ENCODE results near the gene VAV1. TPM values are rescaled to one million over a fixed set of nuclear protein-coding genes. Genes with fewer than 3 reads are reported as not detected.

VAV1 gene
- total RNA-seq, 2 donors from 2014 or later, result 7.6 to 12.2 TPM

DNA sequence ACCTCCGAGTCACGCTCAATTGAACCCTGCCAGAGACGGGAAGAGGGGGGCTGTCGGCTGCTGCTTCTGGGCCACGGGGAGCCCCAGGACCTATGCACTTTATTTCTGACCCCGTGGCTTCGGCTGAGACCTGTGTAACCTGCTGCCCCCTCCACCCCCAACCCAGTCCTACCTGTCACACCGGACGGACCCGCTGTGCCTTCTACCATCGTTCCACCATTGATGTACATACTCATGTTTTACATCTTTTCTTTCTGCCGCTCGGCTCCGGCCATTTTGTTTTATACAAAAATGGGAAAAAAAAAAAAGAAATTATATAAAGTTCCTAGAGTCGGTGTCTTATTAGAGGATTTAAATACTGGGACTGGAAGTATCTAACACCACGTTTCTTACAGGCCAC lies 21.3 kb upstream of the VAV1 start:
- Histone ChIP-seq H3K27ac (no peak overlapping the region), H3K36me3 (peaks cover 53% of the 10 kb centered on the region), H3K4me3 (no peak overlapping the region), H3K27me3 (replicated peaks; ENCODE audit: insufficient read depth) (no peaks in the 10 kb centered on the region), H3K4me1 (ENCODE audit: control insufficient read depth in 1 of 2, low read depth in 2 of 2) (peaks cover 4 to 13% of the 10 kb centered on the region in 2 donors), H3K9me3 (no peaks in the 10 kb centered on the region)
- no peak for ATAC-seq (ENCODE audit: insufficient number of reproducible peaks, low FRiP score, low read depth)
- TF ChIP-seq, protein P1, sequence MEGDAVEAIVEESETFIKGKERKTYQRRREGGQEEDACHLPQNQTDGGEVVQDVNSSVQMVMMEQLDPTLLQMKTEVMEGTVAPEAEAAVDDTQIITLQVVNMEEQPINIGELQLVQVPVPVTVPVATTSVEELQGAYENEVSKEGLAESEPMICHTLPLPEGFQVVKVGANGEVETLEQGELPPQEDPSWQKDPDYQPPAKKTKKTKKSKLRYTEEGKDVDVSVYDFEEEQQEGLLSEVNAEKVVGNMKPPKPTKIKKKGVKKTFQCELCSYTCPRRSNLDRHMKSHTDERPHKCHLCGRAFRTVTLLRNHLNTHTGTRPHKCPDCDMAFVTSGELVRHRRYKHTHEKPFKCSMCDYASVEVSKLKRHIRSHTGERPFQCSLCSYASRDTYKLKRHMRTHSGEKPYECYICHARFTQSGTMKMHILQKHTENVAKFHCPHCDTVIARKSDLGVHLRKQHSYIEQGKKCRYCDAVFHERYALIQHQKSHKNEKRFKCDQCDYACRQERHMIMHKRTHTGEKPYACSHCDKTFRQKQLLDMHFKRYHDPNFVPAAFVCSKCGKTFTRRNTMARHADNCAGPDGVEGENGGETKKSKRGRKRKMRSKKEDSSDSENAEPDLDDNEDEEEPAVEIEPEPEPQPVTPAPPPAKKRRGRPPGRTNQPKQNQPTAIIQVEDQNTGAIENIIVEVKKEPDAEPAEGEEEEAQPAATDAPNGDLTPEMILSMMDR (IDR thresholded peaks at IDR 0.05), result no peak
- DNase-seq (ENCODE audit: low spot score), result no peak

DNA sequence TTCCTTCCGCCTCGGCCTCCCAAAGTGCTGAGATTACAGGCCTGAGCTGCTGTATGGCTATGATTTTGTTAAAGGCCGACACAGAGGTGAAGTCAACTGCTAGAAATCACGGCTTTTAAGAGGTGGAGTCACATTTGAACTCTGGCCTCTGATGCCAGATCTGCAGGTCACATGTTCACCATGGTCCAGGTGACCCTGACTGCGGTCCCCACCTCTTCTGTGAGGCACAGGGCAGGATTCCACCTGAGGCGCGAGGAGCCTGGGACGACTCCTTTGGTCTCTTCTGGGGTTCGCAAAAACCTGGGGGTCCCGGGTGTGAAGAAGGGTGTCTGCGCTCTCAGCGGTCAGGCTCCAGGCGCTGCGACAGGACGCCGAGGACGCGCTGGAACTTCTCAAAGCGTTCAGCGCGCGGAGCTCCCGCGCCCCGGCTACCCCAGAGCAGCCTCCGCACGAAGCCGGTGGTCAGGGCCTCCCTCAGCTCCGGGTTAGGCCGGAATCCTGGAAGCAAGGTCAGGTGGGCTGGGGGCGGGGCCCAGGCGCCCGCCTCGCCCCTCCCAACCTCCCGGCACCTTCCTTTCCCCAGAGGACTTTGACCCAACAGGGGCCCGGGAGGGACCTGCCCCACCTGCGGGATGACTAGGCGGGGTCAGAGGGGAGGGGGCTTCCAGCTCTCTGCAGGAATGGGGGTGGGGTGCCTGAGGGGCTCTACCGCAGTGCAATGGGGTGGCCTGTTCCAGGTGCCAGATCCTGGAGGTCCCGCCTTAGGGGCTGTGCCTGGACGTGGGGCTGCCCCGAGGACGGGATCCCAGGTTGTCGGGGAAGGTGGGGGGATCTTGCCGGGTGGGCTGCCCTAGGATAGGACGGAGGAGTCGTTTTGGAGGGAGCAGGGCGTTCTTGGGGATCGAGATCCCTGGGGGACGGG lies 20.0 kb upstream of the VAV1 start:
- H3K4me1 ChIP-seq (ENCODE audit: control insufficient read depth in 1 of 2, low read depth in 2 of 2), result peaks cover 4 to 13% of the 10 kb centered on the region in 2 donors
- TF ChIP-seq, protein P1 (IDR thresholded peaks at IDR 0.05), result no peak
- peaks cover 42% of the 10 kb centered on the region for H3K36me3 ChIP-seq
- H3K27me3 ChIP-seq (replicated peaks; ENCODE audit: insufficient read depth), result no peaks in the 10 kb centered on the region
- peak overlapping the region; percentile 68 for H3K4me3 ChIP-seq
- no peak for DNase-seq (ENCODE audit: low spot score)
- peak overlapping the region in 1 of 2 donors; percentile 41 for H3K27ac ChIP-seq
- no peak for ATAC-seq (ENCODE audit: insufficient number of reproducible peaks, low FRiP score, low read depth)
- no peaks in the 10 kb centered on the region for H3K9me3 ChIP-seq

DNA sequence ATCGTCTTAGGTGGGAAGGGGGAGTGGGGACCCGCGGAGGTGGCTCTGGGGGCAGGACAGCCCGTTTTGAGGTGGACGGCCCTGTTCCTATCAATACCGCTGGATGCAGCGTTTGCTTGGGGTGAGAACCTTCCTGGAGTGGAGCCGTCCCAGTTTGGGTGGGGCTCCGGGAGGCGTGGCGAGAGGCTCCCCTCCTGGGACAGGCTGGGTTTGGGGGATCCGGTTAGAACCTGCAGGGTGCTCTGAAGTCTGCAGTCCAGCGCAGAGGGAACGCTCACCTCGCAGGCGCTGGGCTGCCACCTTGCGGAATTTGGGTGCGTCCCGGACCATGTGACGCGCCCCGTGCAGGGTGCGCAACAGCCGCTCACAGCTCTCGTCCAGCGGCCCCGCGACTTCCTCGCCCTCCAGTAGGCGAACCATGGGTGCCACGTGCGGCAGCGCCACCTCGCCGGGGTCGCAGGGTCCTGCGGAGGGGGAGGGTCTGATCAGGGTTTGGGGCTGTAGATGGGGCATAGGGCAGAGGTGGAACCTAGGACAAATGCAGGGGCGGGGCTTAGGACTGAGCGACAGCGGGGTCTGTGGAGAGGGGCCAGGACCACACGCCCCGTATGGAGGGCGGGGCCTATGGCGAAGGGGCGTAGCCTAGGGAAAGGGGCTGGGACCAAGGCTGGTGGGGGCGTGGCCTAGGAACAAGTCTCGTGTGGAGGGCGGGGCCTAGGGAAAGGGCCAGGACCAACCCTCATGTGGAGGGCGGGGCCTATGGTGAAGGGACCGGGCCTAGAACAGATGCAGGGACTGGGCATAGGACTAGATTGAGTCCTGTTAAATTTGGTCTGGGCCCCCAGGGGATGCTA lies 19.1 kb upstream of the VAV1 start:
- Histone ChIP-seq H3K36me3 (peaks cover 33% of the 10 kb centered on the region), H3K4me1 (ENCODE audit: control insufficient read depth in 1 of 2, low read depth in 2 of 2) (peaks cover 4 to 13% of the 10 kb centered on the region in 2 donors), H3K4me3 (peak overlapping the region; percentile 68), H3K27ac (peak overlapping the region; percentile 34 to 41), H3K27me3 (replicated peaks; ENCODE audit: insufficient read depth) (no peaks in the 10 kb centered on the region), H3K9me3 (no peaks in the 10 kb centered on the region)
- DNase-seq (ENCODE audit: low spot score), result no peak
- TF ChIP-seq, protein P1 (IDR thresholded peaks at IDR 0.05), result peak; percentile 49
- ATAC-seq (ENCODE audit: insufficient number of reproducible peaks, low FRiP score, low read depth), result peak; percentile 62

DNA sequence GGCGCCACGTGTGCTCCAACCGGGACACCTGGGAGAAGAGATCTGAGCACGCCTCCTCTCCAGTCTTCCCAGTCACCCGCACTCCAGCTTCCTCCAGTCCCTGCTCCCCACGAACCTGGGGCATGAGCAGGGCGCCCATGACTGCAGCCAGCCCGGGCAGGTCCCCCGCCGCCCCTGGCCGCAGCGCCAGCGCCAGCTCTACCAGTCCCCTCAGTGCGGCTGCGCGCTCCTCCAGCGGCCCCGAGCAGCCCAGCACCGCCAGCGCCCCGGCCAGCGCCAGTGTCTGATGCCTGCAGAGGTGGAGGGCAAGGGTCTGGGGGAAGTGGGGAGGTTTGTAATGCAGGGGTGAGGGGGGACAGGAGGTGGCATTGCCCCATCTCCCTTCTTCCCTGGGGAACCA lies 18.4 kb upstream of the VAV1 start:
- no peak overlapping the region for H3K4me3 ChIP-seq
- TF ChIP-seq, protein P1 (IDR thresholded peaks at IDR 0.05), result no peak
- H3K27ac ChIP-seq, result no peak overlapping the region

More for the DNA sequence above, 18.4 kb upstream of the VAV1 start:
- Histone ChIP-seq H3K9me3 (no peaks in the 10 kb centered on the region), H3K4me1 (ENCODE audit: control insufficient read depth in 1 of 2, low read depth in 2 of 2) (peaks cover 4 to 13% of the 10 kb centered on the region in 2 donors), H3K36me3 (peaks cover 28% of the 10 kb centered on the region), H3K27me3 (replicated peaks; ENCODE audit: insufficient read depth) (no peaks in the 10 kb centered on the region)
- no peak for DNase-seq (ENCODE audit: low spot score)
- no peak for ATAC-seq (ENCODE audit: insufficient number of reproducible peaks, low FRiP score, low read depth)
